ENCODE results near the gene TREH.

DNA sequence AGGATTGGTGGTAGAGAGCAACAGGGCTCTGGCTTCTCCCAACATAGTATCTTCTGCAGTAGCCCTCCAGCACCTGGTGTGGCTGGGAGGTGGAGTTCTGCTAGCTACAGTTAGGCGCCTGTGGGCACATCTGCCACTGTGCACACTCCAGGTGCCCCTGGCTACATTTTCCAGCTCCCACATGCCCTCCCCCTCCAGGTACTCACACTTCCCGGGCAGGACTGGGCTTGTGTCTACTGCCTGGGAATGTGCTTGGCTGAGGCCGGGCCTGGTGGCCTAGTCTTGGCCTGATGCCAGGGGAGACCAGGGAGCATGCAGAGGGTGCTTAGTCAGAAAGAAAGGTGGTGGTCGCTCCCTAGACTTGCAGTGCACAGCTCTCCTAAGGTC, 56.2 kb downstream of the TREH start:
- TF ChIP-seq, protein P1, sequence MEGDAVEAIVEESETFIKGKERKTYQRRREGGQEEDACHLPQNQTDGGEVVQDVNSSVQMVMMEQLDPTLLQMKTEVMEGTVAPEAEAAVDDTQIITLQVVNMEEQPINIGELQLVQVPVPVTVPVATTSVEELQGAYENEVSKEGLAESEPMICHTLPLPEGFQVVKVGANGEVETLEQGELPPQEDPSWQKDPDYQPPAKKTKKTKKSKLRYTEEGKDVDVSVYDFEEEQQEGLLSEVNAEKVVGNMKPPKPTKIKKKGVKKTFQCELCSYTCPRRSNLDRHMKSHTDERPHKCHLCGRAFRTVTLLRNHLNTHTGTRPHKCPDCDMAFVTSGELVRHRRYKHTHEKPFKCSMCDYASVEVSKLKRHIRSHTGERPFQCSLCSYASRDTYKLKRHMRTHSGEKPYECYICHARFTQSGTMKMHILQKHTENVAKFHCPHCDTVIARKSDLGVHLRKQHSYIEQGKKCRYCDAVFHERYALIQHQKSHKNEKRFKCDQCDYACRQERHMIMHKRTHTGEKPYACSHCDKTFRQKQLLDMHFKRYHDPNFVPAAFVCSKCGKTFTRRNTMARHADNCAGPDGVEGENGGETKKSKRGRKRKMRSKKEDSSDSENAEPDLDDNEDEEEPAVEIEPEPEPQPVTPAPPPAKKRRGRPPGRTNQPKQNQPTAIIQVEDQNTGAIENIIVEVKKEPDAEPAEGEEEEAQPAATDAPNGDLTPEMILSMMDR (IDR thresholded peaks at IDR 0.05): no peak
- TF ChIP-seq POLR2A (IDR thresholded peaks at IDR 0.05; ENCODE audit: low read depth): no peak
- TF ChIP-seq EP300 (IDR thresholded peaks at IDR 0.05): no peak
- TF ChIP-seq POLR2AphosphoS5 (IDR thresholded peaks at IDR 0.05): no peak

Measured in esophagus muscularis mucosa (tissue), 4 donors.